NCI-H2196 treated with DMSO at 0.1 percent for 48 hours (cell line): ENCODE data around the gene KDM4C.

Experiments
- DNase-seq: peaks from one replicate; lab custom pipeline; 2025; ENCODE audit not compliant: unreplicated experiment; lab: John Stamatoyannopoulos, UW

Gene KDM4C

DNA sequence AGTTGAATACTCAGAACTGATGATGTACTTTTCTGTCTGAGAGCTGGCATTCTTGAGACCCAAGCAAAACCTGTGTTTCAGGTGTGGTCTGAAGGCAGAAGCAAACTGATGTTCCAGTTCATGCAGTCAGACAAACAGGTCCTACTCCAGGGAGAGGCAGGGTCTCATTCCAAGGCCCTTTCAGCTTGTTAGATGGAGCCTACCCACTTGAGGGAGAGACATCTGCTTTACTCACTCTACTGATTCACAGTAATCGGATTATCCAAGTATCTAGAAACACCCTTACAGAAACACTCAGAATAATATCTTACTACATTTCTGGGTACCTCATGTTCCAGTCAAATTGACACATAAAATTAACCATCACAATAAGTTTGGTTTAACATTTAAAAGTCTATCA lies 207.8 kb downstream of the KDM4C start:
- DNase-seq: no peak

DNA sequence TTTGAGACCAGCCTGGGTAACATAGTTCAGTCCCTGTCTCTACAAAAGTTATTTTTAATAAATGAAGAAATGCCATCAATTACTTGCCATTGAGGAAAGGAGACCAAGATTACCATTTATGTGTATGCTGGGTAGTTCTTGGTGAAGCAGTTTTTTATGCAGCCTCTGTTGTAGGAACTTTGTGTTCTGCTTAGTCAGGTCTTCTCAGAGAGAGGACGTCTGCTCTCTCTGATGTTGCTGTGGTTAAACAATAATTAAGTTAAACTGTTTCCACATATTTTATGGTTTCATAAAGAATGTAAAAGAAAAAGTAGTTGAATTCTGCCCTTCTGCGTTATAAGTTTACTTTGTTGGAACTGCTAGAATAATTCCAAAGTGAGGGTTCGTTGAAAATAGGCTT lies 210.5 kb downstream of the KDM4C start:
- DNase-seq: no peak

DNA sequence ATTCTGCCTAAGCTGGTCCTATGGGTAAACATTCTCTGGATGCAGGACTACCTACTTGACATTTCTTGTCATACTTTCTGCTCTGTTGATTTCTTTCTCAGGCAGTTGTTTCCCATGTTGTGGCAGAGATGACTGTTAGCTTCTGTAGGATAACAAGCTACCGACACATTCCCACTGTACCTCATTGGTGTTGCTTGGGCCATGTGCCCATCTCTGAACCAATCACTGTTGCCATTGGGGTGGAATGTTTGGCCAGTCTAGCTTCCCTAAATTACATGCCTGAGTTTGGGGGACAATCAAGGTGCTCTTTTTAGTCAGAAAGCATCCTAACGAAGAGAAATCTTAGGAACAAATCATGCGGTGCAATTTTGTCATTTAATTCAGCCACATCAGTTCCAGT lies 212.0 kb downstream of the KDM4C start:
- DNase-seq: no peak

DNA sequence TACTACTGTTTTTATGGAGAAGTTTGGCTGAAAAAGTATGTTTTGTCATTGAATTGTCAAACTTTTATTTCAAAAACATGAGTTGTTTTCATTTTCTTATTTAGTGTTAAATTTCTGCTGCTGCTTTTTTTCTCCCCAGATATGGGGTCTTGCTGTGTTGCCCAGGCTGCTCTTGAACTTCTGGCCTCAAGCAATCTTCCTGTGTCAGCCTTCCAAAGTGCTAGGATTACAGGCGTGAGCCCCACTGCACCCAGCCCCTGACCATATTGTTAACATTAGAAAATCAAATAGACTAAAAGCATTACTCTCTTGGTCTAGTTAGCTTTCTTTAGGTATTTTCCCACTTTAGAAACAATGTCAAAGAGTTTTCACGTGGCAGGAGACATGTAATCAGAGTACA lies 215.3 kb downstream of the KDM4C start:
- DNase-seq: no peak

DNA sequence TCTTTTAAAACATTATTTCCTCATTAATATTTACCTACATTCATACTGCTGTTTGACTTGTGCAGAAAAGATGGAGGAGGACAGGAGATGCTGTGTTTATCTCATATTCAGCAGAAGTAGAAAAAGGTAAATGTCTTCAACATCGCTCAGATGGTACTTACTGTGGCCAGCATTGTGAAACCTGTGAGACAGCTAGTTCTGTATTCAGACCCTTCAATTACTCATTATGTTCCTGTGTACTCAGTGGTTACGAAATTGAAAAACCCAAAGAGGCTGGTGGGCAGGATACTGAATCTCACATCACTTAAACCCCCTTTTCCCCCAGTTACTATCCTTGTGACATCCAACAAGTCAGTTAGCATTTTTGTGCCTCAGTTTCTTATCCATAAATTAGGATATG lies 216.0 kb downstream of the KDM4C start:
- no peak for DNase-seq

DNA sequence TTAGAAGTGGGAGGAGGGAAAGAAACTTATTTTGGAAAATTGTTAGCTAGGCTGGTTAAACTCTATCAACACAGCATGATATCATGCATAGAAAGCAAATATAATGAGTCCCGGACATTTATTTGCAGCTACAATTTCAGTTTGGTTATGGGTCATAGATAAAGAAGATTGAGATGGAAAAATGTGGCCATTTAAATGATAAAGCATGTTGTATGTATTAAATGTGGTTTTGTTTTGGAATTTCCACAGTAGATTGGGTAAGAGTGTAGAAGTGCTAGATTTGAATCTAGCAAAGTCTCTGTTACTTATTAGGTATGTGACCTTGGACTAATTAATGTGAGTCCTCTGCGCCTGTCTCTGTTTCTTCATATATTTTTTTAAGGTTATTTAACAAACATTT lies 217.4 kb downstream of the KDM4C start:
- no peak for DNase-seq

DNA sequence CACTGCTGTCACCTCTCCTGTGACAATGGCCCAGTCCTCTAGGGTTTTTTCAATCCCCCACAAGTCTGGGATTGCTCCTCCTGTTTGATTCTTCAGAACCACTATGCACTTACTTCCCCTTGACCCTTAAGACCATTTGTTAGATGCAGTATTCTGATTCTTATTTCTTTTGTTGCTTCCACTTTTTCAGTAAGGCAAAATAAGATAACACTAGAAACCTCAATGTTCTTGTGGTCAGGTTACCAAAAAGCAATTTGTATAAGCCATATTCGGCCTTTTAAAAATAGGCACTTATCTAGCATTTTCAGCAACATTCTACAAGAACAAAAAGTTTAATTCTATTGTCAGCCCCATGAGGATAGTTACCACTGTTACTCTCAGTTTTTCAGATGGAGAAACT lies 220.0 kb downstream of the KDM4C start:
- DNase-seq: no peak

DNA sequence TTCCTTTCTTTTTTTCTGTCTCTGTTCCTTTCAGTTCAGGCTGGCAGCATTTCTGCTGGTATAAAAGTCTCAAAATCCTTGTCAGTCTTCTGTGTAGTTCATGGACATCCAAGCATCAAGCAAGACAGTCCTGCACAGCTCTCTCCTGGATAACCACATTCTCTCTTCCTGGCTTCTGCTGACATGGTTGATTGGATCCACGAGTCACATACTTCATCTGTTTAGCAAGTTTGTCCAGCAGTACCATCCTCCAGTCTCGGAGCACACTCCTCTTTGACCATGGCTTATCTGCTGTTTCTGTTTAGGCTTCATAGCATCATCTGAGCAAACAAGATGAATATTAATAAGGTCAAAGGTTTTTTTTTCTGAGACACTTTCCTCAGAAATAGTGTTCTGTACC lies 220.8 kb downstream of the KDM4C start:
- DNase-seq: no peak

GRCh38 chr9:6984941-6985578 lies 227.3 kb downstream of the KDM4C start:
- DNase-seq: no peak

GRCh38 chr9:6986141-6986815 lies 228.5 kb downstream of the KDM4C start:
- DNase-seq: no peak

DNA sequence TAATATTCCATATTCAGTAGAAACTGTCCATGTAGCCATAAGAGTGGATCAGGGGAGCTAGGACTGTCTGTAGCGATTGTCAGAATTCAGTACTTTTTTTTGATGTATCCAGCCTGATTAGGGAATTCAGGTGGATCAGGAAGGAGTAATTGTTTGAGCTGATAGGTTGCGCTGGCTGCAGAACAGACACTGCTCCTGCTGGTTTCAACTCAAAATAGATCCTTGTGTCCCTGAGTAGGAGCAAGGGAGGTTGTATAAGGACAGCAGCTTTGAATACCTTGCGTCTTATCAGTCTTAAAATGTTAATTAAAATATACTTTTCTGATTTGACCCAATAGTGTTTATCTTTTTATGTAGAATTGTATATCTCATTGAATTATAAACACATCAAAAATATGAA lies 229.6 kb downstream of the KDM4C start:
- DNase-seq: no peak

DNA sequence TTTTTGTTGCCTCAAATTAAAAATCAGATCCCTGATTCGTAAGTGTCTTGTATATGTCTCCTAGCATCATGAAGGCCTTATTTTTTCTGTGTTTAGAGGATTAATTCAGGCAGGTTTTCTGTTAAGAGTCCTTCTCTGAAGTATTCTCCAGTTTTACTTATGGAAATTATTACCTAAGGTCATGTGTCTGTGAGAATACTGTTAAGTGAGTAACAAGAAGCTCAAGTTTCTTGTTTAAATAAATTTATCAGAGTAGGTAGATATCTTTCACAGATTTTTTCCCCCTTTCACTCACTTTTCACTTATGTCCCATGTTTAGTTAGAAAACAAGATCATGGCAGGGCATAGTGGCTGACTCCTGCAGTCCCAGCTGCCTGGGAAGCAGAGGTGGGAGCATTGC lies 233.6 kb downstream of the KDM4C start:
- no peak for DNase-seq

DNA sequence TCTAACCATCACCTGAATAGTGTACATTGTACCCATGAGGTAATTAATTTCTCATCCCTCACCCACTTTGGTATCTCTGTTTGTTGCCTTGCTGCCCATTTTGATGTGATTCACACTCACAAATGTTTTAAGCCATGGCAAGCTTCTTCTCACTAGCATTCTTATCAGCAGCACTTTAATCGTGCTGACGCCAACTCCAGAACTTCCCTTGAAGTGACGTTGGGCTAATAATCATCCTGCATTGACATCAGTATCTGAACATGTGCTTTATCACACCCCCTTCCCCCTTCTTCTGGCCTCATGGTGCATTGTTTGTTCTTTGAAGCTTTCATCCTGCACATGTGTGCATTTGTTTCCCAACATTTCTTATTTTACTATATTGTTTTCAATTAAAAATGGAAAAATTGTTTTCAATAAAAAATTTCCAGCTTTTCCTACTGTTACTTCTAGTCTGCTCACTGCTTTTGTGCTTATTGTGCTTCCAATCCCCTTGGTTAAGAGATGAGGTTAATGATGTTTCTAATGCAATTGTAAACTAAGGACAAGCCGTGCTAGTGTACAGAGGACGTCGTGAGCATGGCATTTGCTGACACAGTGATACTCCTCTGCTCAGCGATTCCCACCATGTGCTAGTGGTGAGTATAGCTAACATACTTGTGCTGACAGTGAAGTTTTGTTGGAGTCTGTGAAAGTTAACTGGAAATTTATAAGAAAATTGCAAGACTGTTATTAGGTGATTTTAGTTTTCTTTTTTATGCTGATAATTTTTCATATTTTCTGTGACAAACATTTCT lies 238.5 kb downstream of the KDM4C start:
- DNase-seq: no peak

- DNase-seq: no peak
Observed at GRCh38 chr9:6997330-6997729, 239.6 kb downstream of the KDM4C start.

- DNase-seq: no peak
Observed at GRCh38 chr9:6999794-7000193, 242.0 kb downstream of the KDM4C start.

- no peak for DNase-seq
Observed at GRCh38 chr9:7001571-7001970, 243.8 kb downstream of the KDM4C start.

- no peak for DNase-seq
Observed at GRCh38 chr9:7003861-7004260, 246.1 kb downstream of the KDM4C start.

- DNase-seq: no peak
Observed at GRCh38 chr9:7006417-7006816, 248.6 kb downstream of the KDM4C start.

- DNase-seq: no peak
Observed at GRCh38 chr9:7008411-7008810, 250.6 kb downstream of the KDM4C start.

- DNase-seq: no peak
Observed at GRCh38 chr9:7009065-7009464, 251.3 kb downstream of the KDM4C start.

- DNase-seq: no peak
Observed at GRCh38 chr9:7011395-7012067, 253.8 kb downstream of the KDM4C start.

DNA sequence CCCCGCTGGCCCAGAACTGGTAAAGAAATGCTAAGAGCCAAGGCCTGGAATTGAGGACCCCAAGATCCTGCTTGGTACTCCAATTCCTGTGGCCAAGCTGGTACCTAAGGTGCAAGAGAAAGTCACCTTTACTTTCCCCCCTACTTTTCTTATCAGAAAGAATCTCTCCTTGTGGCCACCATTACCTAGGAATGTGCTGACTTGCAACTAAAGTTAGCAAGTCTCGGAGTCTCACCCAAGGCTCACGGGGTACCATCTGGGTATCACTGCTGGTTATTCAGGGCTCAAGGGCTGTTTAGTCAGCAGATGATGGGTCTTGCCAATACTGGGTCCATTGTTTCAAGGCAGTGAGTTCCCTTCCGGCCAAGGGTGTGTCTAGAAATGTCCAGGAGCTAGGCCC lies 270.2 kb downstream of the KDM4C start:
- no peak for DNase-seq
